IMR-90 (cell line): Measurements from ENCODE around the gene OSBPL6. TPM values are rescaled to one million over a fixed set of nuclear protein-coding genes. Genes with fewer than 3 reads are reported as not detected.
"Not testable (repeated sequence)": the region's sequence is repeated elsewhere in the genome, so short reads cannot be mapped to it uniquely, and the experiment has no call there.

Source experiments
- ATAC-seq: fragments of 200-7000 bp; cut with Tn5 transposase; 2 replicates; pipeline ENCODE4 v1.9.1; 2020; ENCODE audit warnings: low read depth, mild to moderate bottlenecking, moderate library complexity
- BruUV-seq: library from RNA; stranded (reverse); fragments of 400-500 nt; replicated peaks from 2 replicates; lab custom pipeline; 2021; lab: Mats Ljungman, UMichigan
- CTCF ChIA-PET: fragments of 300-600 bp; formaldehyde crosslinking; extraction: SDS; loops from one replicate; lab custom pipeline; 2021; ENCODE audit warnings: antibody characterized with exemption; lab: Yijun Ruan, JAX
- POLR2A ChIA-PET: fragments of 300-600 bp; sonication (Branson Sonifier 250); formaldehyde crosslinking; loops from one replicate; lab custom pipeline; 2022; ENCODE audit warnings: antibody characterized with exemption; ENCODE audit not compliant: unreplicated experiment; lab: Charles Lee
- DNase-seq: peaks from one replicate; pipeline ENCODE4 v3.0.0; 2013
- H2AFZ ChIP-seq: replicated peaks from 2 replicates; pipeline ENCODE3; 2013; ENCODE audit warnings: low read length, mild to moderate bottlenecking; ENCODE audit not compliant: poor library complexity
- H2AK5ac ChIP-seq: 2 replicates; pipeline ENCODE4 v1.6.1; 2013; ENCODE audit warnings: low read depth, low read length, inconsistent platforms
- H2AK9ac ChIP-seq: replicated peaks from 2 replicates; pipeline ENCODE3; 2013; ENCODE audit warnings: mild to moderate bottlenecking, low read depth, low read length, moderate library complexity; ENCODE audit not compliant: poor library complexity
- H2BK120ac ChIP-seq: 2 replicates; pipeline ENCODE4 v1.6.1; 2013; ENCODE audit warnings: low read depth, low read length, inconsistent platforms
- H2BK15ac ChIP-seq: 3 replicates; pipeline ENCODE4 v1.6.1; 2013; ENCODE audit warnings: low read depth, low read length, inconsistent platforms
- H2BK20ac ChIP-seq: 2 replicates; pipeline ENCODE4 v1.6.1; 2013; ENCODE audit warnings: low read depth, mild to moderate bottlenecking, inconsistent platforms, low read length, moderate library complexity
- H2BK5ac ChIP-seq: 2 replicates; pipeline ENCODE4 v1.6.1; 2013; ENCODE audit warnings: mild to moderate bottlenecking, low read depth, low read length, inconsistent platforms; ENCODE audit not compliant: poor library complexity, severe bottlenecking
- H3K14ac ChIP-seq: replicated peaks from 2 replicates; pipeline ENCODE4 v1.6.1; 2013; ENCODE audit warnings: low read depth, low read length, inconsistent platforms
- H3K18ac ChIP-seq: 2 replicates; pipeline ENCODE4 v1.6.1; 2013; ENCODE audit warnings: low read depth, low read length, control low read depth
- H3K23ac ChIP-seq: 2 replicates; pipeline ENCODE4 v1.6.1; 2013; ENCODE audit warnings: low read depth, low read length, inconsistent platforms
- H3K27ac ChIP-seq: 2 replicates; pipeline ENCODE4 v1.5.1; 2013; ENCODE audit warnings: mild to moderate bottlenecking, control low read depth, low read length; ENCODE audit not compliant: insufficient read depth
- H3K27me3 ChIP-seq: 2 replicates; pipeline ENCODE4 v1.6.1; 2013; ENCODE audit warnings: low read length; ENCODE audit not compliant: control insufficient read depth, insufficient read depth
- H3K36me3 ChIP-seq: 2 replicates; pipeline ENCODE4 v1.6.1; 2013; ENCODE audit warnings: low read length, mixed read lengths; ENCODE audit not compliant: control insufficient read depth, insufficient read depth
- H3K4ac ChIP-seq: 2 replicates; pipeline ENCODE4 v1.6.1; 2013; ENCODE audit warnings: low read depth, low read length, inconsistent platforms
- H3K4me1 ChIP-seq: 2 replicates; pipeline ENCODE4 v1.6.1; 2013; ENCODE audit warnings: low read length, mixed read lengths; ENCODE audit not compliant: control insufficient read depth, insufficient read depth
- H3K4me2 ChIP-seq: 2 replicates; pipeline ENCODE4 v1.6.1; 2013; ENCODE audit warnings: low read depth, mild to moderate bottlenecking, control low read depth, low read length, moderate library complexity
- H3K4me3 ChIP-seq: 2 replicates; pipeline ENCODE4 v1.5.1; 2013; ENCODE audit warnings: low read depth, mild to moderate bottlenecking, control low read depth, low read length, moderate library complexity; ENCODE audit not compliant: insufficient read depth
- H3K56ac ChIP-seq: 2 replicates; pipeline ENCODE4 v1.6.1; 2013; ENCODE audit warnings: low read length, inconsistent platforms; ENCODE audit not compliant: insufficient read depth; ENCODE audit errors: extremely low read depth
- H3K79me1 ChIP-seq, 2 experiments: 2 replicates each; pipeline ENCODE4 v1.6.1; 2013; ENCODE audit warnings: low read length in 2 of 2, inconsistent platforms in 1 of 2, low read depth in 1 of 2
- H3K9ac ChIP-seq: 2 replicates; pipeline ENCODE4 v1.6.1; 2013; ENCODE audit warnings: low read depth, low read length, control low read depth
- H3K9me1 ChIP-seq: 2 replicates; pipeline ENCODE4 v1.6.1; 2013; ENCODE audit warnings: low read length, inconsistent platforms; ENCODE audit not compliant: insufficient read depth
- H3K9me3 ChIP-seq: 2 replicates; pipeline ENCODE4 v1.6.1; 2013; ENCODE audit warnings: low read length; ENCODE audit not compliant: control insufficient read depth, insufficient read depth
- H4K20me1 ChIP-seq: 2 replicates; pipeline ENCODE4 v1.6.1; 2013; ENCODE audit warnings: low read length, inconsistent platforms; ENCODE audit not compliant: insufficient read depth
- H4K5ac ChIP-seq: 2 replicates; pipeline ENCODE4 v1.6.1; 2013; ENCODE audit warnings: mild to moderate bottlenecking, low read depth, low read length, control low read depth
- H4K8ac ChIP-seq, 2 experiments: 2 replicates each; pipeline ENCODE4 v1.6.1; 2013; ENCODE audit warnings: low read depth in 2 of 2, low read length in 2 of 2, control low read depth in 1 of 2, inconsistent platforms in 1 of 2
- H4K91ac ChIP-seq: 2 replicates; pipeline ENCODE4 v1.6.1; 2013; ENCODE audit warnings: low read depth, low read length, inconsistent platforms; ENCODE audit not compliant: insufficient read depth
- CEBPB ChIP-seq: IDR thresholded peaks from 2 replicates; pipeline ENCODE4 v1.6.1; 2012; ENCODE audit warnings: low read depth, low read length, improper control_type of control experiment
- WGBS, 2 experiments: methylation state at CpG; one replicate each; pipeline versions ENCODE4 v1.1.5 to v1.1.7; 2013; ENCODE audit warnings: missing lambda C conversion rate in 2 of 2; ENCODE audit not compliant: insufficient read length in 1 of 2; ENCODE audit errors: extremely low coverage in 2 of 2; 5-methylcytosine and 5-hydroxymethylcytosine counted together
- dilution Hi-C: fragments of 300-500 bp; cut with HindIII; formaldehyde crosslinking; loops from one replicate; pipeline ENCODE4 v1.14.3; 2018; ENCODE audit warnings: low sequenced_read_pairs; ENCODE audit not compliant: unreplicated experiment
- in situ Hi-C: fragments of 300-500 bp; cut with MboI; formaldehyde crosslinking; loops from 3 replicates; pipeline ENCODE4 v1.14.3; 2019; ENCODE audit warnings: low sequenced_read_pairs, inconsistent platforms, mixed read lengths
- intact Hi-C: fragments of 100-400 bp; cut with micrococcal nuclease; formaldehyde crosslinking; loops from 2 replicates; pipeline ENCODE4 v1.10.0; 2022
- polyA plus RNA-seq, 3 experiments: library from polyadenylated mRNA; depleted of rRNA; stranded (reverse); fragments of >200 nt; gene quantifications; 2 replicates each; pipeline ENCODE4 v1.2.3, GENCODE V29; 2012; ENCODE audit warnings: low replicate concordance in 1 of 3
- total RNA-seq: library from RNA; depleted of rRNA; stranded (reverse); fragments of >200 nt; gene quantifications from 2 replicates; pipeline ENCODE4 v1.2.3, GENCODE V29; 2012

OSBPL6 gene
- total and polyA plus RNA-seq, 2 of the 4 experiments (the other 2 are of a cell fraction), result 3.2 to 3.7 TPM

DNA sequence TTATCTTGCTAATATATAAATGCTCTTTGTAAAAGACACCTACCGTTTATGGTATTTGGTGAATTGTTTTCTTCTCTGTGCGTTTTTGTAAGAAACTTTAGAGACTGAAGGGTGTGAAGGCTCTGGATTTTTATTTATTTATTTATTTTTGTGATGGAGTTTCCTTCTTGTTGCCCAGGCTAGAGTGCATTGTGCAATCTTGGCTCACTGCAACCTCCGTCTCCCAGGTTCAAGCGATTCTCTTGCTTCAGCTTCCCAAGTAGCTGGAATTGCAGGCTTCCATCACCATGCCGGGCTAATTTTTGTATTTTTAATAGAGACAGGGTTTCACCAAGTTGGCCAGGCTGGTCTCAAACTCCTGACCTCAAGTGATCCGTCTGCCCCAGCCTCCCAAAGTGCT lies 129.0 kb downstream of the OSBPL6 start:
- dilution Hi-C loops, H4K8ac ChIP-seq, H2AK9ac ChIP-seq, H2BK15ac ChIP-seq, H3K27ac ChIP-seq, H2AFZ ChIP-seq, H3K18ac ChIP-seq, H2AK5ac ChIP-seq, H3K4me2 ChIP-seq, BruUV-seq, H4K91ac ChIP-seq, in situ Hi-C loops, H3K4me1 ChIP-seq, H3K9me3 ChIP-seq, CTCF ChIA-PET, H3K56ac ChIP-seq, DNase-seq, POLR2A ChIA-PET, H3K23ac ChIP-seq, H3K36me3 ChIP-seq, H3K4ac ChIP-seq, H3K9ac ChIP-seq, H3K14ac ChIP-seq, H2BK20ac ChIP-seq, H2BK5ac ChIP-seq, intact Hi-C loops, H2BK120ac ChIP-seq, H3K27me3 ChIP-seq, H4K20me1 ChIP-seq, H3K79me1 ChIP-seq, H4K5ac ChIP-seq, ATAC-seq, H3K9me1 ChIP-seq, H3K4me3 ChIP-seq: not testable (repeated sequence)
- TF ChIP-seq CEBPB, result 0 out of 2 replicates have a peak, but pooled peaks have one; percentile 11
- WGBS, 2 experiments, result no CpG with 5 or more reads among the region's 6 CpGs
